GM21390 (cell line): ENCODE data around the gene TRERF1.

Source experiments
- ATAC-seq: cut with Tn5 transposase; IDR thresholded peaks from one replicate; pipeline ENCODE4 v1.9.1; 2021; ENCODE audit not compliant: unreplicated experiment

The TRERF1 gene

DNA sequence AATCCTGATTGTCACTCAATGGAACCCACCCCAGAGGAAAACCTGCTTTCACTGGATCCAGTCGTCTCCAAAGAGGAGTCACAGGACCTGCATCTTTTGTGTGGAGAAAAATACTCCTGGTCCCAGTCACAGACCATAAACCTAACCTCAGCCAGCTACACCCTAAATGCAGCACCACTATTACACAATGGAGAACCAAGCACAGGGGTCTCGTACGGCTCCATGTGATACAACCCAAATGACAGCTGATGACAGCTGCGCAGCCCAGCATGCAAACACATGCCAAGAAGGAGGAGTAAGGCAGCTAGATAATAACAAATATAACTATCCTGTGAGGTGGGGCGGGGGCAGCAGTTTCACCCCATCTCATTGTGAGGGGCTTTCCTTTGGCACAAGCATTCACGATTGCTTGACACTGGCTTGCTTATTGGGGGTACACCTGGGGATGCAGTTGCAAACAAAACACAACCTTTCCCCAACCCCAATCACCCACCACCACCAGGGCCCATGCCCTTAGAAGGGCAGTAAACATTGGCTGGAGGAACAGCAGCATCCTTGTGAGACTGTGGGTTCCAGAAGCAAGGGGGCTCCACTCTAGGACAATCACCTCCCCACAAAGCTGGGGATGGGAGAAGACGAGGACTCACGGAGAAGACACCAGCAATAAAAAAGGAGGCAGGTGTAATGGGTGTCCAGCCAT lies 51.5 kb downstream of the TRERF1 start:
- ATAC-seq, result no peak

DNA sequence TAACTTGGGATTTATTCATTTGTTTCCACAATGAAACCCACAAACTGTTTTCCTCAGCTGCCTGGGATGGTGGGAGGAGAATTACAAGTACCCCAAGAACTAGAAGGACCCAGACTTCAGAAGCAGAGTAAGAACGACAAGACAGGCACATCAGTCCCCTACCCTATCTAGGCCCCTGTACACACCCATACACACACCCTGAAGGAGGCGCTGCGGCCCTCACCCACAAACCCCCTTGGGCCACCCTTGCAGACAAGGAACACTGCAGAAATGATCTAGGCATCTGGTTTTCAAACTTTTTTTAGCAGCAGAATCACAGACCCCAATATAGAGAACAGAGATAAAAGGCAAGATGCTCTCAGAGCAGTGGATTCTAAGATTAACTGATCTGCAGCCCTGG lies 55.0 kb downstream of the TRERF1 start:
- ATAC-seq, result no peak

DNA sequence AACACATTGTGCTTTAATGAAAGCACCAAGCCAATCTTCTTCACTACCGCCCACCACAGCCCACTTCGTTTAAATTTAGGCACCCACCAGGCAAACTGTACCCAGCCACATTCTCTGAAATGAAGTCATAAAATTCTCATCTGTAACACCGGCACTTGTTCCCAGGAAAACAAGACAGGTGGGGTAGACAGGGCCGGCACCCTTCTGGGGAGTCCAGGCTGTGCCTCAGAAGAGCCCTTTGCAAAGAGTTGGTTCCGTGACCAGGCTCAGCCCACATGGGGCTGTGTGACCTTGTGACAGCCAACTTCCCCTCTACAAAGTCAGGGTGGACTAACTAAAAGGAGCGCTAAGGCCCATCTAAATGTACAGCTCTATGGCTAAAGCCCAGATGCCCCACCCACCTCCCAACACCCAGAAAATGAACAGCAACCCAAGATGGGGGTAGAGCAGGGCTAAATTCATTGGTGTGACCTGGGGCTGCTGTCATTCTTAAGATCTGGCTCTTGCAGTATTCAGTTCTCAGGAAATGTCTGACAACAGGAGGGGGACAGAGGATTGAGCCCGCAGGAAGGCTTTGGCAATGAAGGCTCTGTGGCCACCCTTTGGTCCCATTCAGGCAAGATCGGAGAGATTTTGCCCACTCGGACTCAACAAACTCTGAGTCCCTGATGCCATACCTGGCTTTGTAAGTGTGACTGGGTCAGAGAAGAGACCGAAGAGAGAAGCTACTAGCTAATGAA lies 56.7 kb downstream of the TRERF1 start:
- ATAC-seq, result no peak

DNA sequence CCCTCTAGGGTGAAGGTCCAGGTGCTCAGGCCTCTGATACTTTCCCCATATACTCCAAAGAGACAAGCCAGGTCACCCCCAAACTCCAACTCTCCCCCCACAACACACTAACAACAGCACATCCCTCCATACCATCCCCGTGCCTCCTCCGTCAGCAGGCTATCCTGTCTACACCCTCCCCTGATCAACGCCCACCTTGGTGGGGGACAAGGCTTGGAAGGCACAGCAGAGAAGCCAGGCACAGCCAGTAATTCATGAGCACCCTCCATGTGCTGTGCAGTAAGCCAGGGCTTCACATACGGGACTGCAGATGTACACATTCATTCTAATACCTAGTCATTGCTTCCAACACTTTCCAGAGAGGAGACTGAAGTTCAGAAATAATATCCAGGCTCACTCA lies 57.6 kb downstream of the TRERF1 start:
- no peak for ATAC-seq

DNA sequence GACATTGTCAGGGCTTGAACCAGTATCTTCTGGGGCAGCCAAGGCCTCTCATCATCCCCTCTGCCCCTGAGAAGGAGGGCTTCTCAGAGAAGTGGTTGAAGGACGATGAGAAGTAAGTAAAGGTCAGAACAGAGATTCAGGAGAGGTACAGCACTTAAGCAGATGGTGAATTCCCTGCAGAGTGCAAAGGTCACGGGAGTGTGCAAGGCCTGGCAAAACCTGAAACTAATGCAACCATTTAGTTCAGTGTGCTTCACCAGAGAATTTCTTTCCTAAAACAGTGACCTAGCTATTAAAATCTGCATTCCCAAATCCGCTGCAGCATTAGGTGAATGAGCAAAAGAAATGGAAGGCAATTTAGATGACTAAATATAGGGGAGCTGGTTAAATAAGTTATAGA lies 58.4 kb downstream of the TRERF1 start:
- ATAC-seq, result no peak

DNA sequence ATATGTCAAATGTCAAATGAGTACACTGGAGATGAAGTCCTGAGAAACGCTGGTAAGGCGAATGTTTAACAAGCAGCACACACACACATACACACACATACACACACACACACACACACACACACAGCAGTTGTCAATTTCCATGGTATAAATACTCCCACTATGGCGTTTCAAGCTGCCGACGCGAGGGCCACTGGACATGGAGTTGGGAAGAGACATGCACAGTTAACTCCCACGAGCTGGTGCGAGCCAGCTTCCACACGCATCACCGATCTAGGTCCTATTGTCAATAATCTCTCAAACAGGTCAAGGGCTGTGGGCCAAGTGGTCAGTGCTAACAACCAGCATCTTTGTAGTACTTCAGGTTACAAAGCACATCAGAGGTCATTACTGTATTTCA lies 58.9 kb downstream of the TRERF1 start:
- no peak for ATAC-seq

DNA sequence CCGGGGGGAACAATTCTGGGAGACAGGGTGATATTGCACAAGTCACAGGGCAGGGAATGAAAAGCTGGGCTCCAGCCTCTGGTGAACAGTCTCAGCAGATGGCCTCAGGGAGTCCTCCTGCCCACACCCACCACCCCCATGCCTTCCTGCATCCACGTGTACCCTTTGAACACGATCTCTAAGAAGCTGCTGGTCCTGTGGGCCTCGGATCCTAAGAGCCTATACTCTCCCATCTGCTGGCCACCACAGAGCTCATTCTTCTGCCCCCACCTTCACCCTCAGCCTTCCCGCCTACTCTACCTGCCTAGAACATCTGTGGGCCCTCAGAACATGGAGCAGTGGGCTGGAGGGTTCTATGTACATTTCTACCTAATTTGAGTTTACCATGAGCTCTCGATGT lies 60.3 kb downstream of the TRERF1 start:
- no peak for ATAC-seq

DNA sequence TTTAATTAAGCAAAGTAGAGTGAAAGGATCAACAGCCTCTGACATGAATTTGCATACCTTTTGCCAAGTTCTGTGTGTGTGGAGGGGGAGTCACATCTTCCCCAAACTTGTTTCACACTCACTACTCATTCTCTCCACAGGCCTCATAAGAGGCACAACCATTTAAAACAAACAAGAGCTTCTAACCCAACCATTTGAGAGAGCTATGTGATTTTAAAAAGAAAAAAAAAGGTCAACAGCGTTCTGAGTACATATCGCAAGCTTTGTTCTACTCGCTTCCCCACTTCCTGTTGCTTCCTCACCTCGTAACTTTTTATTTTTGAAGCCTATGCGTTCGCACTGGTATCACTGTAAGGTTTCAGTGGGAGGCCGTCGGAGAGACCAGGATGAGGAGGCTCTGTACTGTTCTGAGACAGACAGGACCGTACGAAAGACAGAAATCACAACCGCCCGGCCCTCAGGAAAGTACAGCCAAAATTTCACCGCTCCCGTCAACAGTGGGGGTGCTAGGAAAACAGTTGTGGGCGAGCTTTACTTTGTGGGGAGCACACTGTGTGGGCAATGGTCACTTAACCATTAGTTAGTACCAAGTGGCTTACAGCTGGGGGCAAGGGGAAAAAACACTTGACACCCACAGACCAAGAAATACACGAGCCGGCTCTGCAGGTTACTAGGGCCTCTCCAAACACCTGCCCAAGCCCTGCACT lies 61.3 kb downstream of the TRERF1 start:
- no peak for ATAC-seq

DNA sequence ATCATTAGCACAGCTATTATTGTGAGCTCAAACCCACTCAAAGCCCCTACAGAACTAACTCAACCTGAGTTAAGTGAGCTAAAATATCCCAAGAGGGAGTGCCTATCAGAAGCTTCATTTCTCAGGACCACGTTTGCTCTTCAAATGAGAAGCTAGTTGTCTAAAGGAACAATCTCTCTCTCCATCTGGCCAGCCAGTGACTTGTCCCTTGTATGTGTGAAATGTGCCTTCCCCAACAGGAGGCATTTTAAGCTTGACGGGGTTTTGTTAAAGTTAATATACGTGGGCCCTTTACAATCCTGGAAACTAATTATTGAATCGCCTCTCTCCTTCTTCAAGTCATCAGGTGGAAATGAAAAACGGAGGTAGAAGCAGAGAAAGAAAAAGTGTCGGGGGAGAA lies 62.0 kb downstream of the TRERF1 start:
- no peak for ATAC-seq

DNA sequence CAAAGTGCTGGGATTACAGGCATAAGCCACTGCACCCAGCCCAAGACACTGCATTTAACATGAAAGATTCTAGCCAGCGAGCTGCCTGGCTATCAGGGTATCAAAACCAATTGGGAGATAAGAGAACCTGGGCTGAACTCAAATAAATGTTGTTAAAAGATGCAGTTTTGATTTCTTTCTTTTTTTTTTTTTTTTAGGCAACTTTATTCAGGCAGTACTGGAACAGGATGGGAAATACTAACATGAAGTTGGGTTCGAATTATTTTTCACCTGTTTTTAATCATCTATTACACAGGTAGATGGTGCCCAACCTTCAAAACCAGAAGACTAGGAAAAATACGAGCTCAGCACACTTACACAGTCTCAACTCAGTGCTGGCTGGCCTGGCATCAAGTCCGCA lies 63.7 kb downstream of the TRERF1 start:
- no peak for ATAC-seq

DNA sequence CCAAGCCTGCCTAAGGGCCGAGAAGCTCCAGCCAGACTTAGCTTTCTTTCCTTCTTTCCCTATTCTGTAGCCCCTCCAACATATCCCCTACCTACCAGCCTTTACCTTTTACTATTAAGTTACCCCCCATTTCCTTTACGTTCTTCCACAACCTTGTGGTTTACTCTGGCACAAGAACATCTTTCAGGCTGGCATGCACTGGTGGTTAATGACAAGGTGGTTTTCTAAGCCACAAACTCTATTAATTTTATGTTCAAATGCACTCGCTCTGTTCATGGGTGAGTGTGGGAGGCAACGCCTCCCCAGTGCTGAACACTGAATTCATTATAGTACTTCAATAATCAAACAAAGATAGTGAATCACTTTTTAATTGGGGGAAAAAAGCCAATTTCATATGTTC lies 64.4 kb downstream of the TRERF1 start:
- no peak for ATAC-seq

DNA sequence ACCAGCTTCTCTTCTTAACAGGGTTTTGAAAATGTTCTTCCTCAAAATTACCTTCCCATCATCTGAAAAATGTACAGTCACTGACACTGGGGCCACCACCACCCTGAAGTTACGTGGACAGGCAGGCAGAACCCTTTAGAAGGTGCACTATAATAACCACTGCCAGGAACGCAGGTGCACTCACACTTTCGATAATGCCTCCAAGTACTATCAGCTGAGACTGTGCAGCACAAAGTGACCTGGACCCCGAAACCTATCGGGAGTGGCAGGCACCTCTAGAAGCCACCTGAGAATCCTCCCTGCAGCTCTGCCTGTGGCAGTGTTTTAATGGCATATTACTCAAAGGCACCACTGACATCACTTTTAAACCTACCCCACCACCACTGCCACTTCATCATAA lies 66.4 kb downstream of the TRERF1 start:
- no peak for ATAC-seq

DNA sequence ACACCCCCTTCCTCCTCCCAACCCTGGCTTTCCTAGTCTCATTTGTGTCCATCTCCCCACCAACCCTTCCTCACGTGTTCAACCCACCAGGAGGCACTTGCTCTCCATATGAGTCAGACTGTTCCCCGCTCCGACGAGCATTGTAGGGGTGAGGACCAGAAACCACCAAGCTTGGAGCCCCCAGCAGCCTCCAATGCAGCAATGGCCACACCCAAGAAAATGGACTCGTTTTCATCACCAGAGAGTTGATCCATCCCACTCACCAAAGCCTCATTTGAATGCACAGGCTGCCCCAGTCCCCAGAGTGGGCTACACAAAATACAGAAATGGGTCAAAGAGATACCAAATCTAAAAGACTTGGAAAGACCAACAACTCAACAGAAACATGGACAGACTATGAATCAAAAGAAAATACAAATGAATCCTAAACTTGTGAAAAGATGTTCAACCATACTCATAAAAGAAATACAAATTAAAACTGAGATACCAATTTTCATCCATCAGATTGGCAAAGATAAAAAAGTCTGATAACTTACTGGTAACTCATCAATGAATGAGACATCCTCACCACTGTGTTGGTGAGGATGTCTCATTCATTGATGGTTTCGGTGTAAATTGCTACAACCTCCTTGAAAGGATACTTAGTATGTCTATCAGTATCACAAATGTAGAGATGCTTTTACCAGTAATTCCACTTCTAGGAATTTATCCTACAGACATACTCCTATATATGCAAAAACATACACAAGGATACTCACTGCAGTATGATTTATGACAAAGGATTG lies 68.1 kb downstream of the TRERF1 start:
- no peak for ATAC-seq

DNA sequence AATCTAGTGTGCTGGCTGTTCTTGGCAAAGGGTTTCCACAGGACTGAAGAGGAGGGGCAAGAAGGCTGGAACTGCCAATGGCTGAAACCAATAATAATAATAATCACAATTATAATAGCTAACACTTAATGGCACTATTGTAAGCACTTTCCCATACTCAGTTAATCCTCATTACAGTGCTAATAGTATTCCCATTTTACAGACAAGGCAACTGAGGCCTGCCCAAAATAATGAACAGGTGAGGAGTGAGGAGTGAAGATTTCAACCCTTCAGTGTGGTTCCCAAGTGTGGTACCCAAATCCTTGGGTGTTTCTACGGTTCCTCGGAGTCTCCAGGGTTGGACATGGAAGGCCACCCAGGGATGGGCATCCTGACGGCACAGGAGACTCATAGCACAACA lies 69.9 kb downstream of the TRERF1 start:
- ATAC-seq, result no peak

DNA sequence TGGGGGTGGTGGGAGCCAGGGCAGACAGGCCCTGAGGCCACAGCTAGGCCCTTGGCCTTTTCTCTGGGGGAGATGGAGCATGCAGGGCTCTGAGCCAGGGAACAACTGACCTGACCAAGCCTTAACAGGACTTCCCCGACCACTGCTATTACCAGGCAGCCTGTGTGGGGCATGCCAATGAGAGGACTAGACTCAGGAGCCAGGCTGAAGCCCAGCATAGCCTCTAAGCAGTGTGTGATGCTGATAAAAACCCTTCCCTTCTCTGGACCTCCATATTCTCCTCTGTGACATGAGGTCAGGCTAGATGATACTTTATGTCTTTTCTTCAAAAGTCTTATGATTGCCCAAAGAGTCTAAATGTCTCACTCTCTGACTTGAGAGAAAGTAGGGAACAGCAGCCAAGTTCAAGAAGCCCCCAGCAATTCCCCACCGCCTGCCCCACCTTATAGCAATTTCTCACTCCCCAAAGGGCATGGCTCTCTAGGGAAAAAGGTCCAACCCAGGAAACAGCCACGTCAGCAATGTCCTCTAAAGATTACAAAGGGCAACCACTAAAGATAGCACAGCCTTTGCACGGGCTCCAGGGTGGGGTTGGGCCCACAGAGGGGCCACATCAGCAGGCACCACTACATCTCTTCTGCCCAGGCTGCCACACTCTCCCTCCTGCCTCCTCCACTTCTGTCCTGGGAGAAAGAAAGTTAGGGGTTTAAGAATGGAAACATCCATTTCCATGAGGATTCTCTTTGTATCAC lies 71.3 kb downstream of the TRERF1 start:
- no peak for ATAC-seq

DNA sequence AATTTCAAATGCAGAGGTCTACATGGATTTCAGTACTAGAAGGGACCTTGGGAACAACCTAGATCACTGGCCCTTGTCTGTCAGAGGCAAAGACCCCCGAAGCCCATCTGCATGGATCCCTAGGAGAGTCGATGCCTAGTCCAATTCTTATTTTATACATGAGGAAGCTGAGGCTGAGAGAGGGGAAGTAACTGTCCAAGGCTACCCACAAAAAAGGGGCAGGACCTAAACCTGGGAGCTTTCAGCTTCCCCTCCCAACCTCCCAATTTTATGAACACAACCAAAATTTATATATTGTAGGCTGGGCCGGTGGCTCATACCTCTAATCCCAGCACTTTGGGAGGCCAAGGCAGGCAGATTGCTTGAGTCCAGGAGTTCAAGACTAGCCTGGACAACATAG lies 73.2 kb downstream of the TRERF1 start:
- ATAC-seq, result no peak

DNA sequence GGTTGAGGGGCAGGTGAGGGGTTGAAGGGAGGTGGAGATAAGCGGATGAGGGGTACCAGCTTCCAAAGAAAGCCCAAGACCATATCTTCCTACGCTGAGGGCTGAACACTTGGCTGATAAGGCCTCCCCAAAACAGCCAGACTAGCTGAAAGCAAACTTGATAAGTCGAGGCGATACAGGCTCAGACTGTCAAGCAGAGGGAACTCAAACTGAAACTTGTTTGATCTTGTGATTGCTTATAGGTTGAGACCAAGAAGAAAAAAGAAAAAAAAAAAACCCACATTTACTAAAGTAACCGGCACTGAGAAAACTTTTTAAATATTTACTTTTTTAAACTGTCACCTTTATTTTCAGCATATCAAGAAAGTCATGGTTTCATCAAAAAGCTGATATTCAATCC lies 73.6 kb downstream of the TRERF1 start:
- no peak for ATAC-seq

DNA sequence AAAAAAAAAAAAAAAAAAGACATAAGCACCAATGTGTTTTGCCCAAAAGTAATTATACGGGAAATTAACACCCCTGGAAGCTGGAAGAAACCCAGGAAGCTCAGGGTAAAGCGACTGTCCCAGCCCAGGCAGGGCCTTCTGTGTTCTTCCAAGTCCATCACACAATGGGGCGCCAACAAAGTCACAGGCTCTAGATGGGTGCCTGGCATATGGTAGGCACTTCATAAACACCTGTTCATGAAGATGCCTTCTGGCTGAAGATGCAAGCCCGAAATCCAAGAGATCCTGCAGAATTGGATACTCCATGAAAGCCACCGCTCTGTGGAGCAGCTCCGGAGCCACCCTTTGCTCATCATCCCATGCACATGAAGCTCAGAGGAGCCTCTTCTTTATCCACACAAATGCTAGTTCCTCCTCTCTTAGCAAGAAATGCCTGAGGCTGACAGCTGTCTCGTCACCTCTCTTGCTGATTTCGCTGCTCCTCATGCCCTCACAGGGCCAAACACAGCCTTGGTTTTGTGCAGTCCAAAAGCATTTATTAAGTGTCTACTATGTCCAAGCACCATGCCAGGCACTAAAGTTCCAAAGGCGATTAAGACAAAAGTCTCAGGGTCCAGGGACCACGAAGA lies 76.6 kb downstream of the TRERF1 start:
- no peak for ATAC-seq

DNA sequence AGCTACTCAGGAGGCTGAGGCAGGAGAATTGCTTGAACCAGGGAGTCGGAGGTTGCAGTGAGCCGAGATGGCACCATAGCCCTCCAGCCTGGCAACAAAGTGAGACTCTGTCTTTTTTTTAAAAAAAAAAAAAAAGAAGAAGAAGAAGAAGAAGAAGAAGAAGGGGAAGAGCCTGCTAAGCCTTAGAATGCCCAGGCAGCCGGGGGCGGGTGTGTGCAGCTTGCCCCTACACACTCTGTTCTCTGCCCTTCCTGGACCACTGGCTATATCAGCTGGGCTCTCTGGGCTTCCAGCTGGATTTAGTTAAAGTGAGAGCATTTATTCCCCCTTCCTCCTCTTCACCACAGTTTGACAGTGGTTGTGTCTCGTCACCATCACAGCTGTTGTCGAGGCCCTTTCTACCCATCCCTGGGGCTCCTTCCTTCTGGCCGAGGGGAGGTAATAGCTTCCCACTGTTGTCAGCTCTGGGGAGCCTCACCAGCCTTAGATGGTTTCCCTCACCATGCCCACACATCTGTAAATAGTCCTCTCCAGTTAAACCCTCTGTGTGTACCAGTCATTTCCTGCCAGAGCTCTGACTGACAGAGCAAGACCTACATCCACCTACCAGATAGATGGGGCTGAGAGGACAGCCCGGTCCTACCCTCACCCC lies 77.6 kb downstream of the TRERF1 start:
- no peak for ATAC-seq

DNA sequence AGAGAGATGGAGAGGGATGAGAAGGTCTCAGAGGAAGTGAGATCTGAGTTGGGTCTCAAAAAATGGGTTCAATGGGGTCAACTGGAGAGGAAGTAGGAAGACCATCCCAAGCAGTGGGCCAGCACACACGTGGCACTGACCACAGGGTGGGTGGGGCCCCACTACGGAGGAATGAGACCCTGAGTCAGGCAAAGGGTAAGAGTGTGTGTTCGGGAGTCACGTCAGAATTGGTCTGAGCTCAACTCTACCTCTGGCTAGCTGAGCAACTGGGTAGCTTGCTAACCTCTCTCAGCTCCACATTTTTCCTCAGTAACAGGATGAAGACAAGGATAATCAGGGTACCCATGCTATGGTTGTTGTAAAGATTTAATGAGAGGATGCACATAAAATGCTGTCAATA lies 79.0 kb downstream of the TRERF1 start:
- ATAC-seq, result no peak
